SW480 (cell line): ENCODE data around the gene MAMSTR.
A peak's percentile ranks its signal among the peaks of the same experiment; 100 is the strongest.
"Not testable (repeated sequence)": the region's sequence is repeated elsewhere in the genome, so short reads cannot be mapped to it uniquely, and the experiment has no call there.

Source experiments
- DNase-seq: peaks from one replicate; pipeline ENCODE4 v3.0.0-alpha.2; 2016; ENCODE audit warnings: low spot score

The MAMSTR gene

DNA sequence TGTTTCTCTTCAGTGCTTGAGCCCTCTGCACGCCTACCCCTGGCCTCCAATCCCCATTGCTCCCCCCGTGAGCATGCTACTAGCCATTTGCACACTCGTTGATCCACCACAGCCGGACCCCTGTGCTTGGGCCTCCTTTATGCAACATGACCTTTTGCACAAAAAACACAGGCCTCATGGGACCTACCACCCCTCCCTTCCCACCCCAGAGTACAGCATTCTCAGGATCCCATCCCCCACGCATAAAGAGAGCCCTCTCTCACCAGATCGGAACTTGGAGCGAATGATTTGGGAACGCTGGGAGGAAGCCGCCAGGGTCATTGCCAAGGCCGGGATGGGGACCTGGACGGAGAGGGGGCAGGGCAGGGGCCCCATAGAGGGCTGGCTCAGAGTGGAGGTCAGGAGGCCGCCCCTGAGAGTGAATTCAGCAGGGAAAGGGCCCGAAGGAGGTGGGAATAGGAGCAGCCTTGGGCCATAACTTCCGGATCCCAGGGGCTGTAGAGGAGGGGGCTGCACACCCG, 754 bp downstream of the MAMSTR start:
- DNase-seq = no peak

DNA sequence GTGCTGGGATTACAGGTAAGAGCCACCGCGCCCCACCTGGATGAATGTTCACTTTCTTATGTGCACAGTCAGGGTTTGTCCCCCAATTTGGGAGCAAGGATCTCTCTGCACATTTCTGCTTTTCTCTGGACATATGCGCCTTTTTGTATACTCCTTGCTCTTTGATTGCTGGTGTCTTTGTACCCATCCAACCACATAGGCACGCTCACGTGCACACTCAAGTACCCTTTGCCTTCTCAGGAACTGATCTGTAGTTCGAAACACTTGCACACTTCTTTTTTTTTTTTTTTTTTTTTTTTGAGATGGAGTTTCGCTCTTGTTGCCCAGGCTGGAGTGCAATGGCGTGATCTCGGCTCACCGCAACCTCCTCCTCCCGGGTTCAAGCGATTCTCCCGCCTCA, 1.4 kb downstream of the MAMSTR start:
- not testable (repeated sequence) for DNase-seq

DNA sequence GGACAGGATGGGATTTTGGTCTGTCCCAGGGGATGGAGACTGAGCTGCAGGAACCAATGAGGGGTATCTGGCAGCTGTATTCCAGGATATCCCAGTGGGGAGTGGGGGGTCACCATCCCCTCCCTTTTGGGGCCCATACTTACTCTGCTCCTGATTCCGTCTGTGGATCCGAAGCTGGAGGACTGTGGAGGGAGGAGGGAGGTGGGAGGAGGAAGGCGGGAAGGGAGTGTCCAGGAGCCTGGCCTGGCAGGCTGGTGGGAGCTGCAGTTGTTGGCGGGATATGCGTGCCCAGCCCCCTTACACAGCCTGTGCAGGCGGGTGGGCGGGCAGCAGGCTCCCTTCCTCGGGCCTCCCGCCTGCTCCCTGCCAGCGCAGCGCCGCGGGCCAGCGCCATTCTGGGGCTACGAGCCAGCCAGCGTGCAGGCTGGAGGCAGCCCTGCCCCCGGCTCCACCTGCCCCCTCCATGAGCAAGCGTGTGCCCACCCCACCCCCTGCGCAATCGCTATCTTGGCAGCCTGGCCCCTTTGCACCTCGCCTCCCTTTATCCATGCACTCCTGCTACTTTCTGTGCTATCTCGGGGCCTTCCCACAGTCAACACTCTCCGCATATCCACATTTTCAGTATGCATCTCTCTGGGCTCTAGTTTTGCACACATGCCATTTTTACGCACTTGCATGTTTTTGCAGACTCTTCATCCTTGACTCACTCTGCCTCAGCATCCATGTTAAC, 2.8 kb downstream of the MAMSTR start:
- DNase-seq = no peak

DNA sequence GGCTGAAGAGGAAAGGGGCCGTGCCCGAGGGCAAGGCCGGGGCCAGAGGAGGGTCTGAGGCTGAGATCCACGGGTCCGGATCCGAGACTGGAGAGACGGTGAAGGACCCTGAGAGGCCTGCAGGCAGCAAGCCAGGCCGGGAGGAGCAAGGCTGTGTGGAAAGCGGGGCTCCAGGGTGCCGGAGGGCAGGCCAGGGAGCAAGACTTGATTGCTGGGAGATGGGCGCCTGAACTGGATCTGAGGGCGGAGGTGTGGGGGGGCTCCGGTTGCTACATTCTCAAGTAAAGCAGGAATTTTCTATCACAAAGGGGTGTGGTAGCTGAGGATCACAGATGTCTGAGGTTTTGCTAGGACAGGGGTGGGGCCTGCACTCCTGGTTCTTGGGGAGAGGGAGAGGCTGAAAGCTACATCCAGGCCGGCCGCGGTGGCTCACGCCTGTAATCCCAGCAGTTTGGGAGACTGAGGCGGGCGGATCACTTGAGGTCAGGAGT, 3.8 kb downstream of the MAMSTR start:
- DNase-seq = no peak

DNA sequence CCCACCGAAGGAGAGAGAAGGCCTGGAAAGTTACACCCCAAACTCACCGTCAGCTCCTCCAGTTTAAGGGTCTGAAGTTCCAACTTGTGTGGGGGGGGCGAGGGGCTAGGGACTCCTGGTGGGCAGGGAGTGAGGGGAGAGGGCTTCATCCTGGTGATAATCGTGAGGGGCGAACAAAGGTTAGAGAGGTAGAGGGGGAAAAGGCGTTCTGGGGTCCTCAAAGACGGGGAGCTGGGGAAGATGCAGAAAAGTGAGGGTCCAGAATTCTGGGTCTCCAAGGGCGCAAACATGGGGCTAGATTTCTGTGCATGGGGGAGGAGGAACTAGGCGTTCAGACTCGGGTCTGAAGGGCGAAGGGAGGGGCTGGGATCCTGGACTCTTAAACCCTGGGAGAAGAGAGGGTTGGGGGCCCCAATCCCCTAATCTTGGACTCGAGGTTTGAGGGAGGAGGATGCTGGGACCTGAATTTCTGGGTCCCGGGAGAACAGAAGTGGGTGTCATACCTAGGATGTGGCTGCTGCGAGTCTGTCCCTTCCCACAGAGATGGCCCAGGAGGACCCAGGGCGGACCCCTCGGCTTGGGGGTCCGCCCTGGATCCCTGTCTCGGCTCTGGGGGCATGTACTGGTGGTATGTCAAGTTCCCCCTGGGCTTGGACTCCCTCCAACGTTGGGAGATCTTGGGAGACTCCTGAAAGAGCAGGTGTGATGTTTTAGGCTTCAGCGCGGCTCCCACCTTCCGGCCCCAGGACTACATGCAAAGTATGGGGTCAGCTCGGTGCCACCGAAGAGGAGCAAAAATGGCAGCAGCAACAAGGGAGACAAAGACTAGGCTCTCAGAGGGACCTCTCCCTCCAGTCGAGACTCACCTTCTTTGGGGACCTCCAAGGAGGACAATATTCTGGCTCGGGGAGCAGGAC, 4.5 kb downstream of the MAMSTR start:
- no peak for DNase-seq

DNA sequence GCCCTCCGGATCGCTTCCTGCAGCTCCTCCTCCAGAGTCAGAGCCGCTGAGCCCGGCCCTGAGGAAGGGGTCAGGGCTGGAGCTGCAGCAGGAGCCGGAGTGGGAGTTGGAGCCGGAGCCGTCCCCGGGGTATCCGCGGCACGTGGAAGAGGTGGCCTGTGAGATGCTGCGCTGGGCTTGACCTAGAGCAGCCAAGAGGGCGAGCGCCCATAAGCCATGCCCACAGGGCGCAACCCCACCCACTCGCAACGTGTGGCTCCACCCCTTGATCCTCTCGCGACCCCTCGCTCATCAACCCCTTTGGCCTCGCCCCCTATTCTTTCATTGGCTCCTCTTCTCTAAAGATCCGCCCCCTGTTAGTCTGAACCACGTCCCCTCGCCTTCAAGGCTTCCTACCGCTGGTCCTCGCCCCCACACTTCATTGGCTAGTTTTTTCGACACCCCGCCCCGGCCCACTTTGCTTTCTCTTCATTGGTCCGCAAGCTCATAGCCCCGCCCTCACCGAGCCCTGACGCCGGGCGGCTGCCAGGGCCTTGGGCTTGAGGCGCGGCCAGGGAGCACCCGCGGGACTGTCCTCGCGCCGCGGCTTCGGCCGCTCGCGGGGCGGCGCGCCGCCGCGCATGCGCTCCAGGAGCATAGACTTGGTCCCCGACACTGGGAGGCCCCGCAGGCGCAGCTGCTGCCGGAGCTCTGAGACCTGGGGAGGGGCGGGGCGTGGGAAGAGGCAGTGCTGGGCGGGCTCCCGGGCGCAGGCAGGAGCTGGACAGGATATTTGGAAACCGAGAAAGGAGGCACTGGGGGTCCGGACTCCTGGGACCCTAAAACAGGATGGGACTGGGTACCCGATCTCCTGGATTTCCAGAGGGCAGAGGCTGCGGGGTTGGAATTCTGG, 5.4 kb downstream of the MAMSTR start:
- DNase-seq = peak; percentile 100

DNA sequence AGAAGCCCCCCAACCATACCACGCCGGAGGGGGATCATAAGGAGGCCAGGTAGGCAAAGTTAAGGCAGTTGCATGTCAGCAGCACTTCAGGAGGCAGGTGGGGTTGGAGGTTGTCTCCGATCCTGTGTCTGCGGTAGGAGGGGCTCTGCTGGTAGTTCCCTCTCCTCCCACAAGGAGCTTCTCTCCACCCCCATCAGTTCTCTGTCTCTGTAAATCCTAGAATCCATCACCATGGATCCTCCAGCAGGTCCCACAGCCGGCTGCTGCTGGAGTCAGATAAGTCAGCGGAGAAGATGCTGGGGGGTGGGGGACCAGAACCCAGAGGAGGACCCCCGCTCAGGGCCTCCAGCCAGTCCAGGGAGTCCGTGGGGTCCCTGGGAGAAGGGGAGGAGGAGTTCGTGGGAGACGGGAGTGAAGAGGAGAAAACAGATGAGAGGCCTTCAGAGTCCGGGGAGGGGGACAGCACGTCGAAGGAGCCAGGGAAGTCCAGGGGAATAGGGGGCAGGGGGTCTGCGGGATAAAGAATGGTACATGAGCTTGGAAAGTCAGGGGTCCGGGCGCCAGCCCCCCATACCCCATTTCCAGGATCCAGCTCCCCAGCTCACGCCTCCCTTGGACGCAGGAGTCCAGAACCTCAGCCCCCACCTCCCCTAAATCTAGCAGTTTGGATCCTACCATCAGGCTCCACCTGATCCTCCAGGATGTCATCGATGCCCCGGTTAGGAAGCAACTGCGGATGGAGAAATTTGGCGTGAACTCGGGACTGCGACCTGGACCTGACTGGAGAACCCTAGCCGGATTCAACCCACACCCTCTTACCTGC, 6.3 kb downstream of the MAMSTR start:
- DNase-seq = peak; percentile 44

DNA sequence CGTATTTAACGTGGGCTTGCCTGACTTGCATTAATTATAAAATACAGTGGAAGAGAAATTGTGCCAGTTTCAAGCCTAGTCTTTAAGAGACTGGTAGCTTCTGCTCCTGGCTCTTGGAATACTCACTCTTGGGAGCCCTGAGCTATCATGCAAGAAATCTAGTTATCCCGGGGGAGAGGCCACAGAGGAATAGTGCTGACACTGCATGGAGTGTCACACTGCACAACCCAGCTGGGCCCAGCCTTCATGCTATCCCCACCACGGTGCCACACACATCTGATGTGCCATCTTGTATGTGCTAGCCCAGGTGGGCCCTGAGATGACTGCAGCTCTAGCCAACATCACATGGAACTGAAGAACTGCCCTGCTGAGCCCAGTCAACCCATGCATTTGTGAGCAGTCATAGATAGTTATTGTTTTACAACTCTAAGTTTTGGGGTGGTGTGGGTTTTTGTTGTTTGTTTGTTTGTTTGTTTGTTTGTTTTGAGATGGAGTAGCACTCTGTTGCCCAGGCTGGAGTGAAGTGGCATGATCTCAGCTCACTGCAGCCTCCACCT, 8.3 kb downstream of the MAMSTR start:
- no peak for DNase-seq

DNA sequence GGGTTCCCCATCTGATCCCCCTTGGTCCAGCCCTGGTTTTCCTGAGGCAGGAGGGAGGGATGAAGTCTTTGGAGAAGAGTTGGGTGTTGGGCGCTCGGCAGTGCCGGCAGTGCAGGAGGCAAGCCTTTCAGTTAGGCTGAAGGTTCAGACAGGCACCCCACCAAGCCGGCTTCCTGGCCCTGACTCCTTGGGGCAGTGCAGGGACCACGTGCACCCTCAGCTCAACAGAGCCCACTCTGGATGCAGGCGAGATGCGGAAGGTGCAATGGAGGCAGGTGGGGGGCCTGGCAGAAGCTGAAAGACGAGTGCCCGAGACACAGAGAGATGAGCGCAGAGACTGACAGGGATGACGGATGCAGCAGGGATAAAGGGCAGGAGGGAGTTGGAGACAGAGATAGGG, 11.1 kb downstream of the MAMSTR start:
- no peak for DNase-seq

DNA sequence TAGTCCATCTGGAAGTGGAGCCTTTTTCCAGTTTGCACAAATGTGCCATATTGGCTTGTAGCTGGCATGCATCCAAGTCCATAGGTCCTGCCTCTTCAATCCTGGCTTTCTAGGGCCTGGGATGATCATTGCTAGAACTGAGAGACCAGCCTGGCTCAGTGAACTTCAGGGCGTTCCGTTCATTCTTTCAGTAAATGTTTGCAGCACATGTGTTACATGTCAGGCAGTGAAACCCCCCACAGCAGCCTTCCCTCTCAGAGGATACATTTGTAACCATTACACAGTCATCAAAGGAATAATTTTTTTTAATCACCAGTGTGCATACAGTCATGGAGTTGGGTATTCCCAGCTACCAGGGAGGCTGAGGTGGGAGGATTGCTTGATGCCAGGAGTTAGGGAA, 14.1 kb downstream of the MAMSTR start:
- no peak for DNase-seq

DNA sequence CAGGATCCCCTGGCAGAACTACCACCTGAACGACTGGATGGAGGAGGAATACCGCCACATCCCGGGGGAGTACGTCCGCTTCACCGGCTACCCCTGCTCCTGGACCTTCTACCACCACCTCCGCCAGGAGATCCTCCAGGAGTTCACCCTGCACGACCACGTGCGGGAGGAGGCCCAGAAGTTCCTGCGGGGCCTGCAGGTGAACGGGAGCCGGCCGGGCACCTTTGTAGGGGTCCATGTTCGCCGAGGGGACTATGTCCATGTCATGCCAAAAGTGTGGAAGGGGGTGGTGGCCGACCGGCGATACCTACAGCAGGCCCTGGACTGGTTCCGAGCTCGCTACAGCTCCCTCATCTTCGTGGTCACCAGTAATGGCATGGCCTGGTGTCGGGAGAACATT, 16.2 kb downstream of the MAMSTR start:
- no peak for DNase-seq

DNA sequence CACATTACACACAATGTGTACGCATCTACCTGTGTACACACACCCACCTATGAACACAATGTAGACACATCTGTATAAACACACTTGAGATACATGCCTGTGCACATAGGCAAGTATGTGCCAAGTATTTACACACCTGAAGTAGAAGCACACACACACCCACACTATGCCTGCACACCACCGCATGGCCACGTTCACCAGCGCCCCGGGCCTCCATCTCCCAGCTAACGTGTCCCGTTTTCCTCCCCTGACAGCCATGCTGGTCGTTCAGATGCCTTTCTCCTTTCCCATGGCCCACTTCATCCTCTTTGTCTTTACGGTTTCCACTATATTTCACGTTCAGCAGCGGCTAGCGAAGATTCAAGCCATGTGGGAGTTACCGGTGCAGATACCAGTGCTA, 16.8 kb downstream of the MAMSTR start:
- DNase-seq = no peak

DNA sequence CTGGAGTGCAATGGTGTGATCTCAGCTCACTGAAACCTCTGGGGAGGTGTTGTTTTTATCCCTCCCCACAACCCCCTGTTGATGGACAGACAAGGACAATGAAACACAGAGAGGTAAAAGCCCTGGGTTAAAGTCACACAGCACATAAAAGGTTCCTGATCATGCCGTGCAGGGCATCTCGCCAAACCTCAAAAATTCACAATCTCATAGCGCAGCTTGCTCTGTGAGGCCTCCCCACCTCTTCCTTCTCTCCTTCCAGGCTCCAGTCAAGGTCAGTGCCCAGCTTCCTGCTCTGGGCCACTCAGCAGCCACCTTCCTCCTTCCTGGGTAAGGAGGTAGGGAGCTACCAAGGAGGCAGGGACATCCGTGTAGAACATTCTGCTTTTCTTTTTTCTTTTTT, 21.5 kb downstream of the MAMSTR start:
- DNase-seq = peak; percentile 44

DNA sequence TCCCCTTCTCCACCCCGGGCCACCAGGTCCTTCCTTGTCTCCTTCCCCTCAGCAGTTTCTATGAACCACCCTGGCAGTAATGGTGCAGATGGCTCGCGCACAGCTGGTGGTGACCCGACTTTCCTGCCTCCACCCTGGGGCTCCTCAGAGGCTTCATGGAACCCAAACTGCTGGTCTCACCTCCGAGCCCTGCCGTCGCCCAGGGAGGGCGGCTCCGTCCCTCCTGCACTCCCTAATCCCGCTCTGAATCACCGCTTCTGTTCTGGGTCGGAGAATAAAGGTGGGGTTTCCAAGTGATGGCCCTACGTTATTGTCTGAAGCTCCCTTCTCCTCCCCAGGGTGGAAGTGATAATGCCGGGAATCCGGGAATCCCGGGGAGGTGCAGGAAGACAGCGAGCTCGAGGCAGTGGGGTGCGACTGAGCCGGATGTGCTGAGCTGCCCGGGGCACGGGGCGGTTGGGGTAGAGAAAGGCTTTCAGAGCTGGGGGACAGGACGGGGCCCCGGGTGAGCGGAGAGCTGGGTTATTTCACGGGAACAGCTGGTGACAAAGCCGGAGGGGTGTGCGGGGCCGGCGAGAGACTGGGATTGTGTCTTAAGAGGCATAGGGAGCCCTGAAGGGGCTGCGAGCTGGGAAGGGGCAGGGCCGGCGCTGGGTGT, 23.0 kb downstream of the MAMSTR start:
- DNase-seq = no peak

DNA sequence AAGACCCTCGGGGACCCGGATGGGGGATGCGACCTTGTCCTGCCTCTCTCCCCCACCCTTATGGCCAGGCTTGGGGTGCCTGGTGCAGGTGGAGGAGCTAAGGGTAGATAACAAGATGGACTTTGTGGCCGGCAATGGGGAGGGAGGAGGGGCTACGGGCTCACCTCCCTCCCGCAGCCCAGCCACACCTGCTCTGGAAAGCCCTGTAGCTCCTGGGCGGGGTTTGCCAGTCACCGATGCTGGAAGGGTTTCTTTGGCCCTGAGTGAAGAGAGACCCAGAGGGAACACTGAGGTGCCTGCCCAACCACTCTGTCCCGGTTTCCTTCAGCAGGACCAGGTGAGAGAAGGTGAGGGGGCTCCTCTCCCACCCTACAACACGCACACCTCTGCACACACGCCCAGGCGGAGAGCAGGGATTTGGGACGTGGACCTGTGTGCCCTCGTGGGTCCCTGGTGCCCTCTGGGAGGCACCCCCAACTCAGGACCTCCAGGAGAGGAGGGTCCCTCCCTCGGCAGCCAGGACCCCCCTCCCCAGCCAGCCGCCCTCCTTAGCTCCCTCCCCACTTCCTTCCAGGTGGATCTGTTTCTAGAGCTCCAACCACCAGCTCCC, 23.7 kb downstream of the MAMSTR start, which contains the start of gene FUT2:
TSS of gene FUT2 (plus strand) at position 229 of the 610 bp plus-strand sequence. CDS start 6,986 bp downstream, outside the sequence.
- DNase-seq = peak; percentile 71

DNA sequence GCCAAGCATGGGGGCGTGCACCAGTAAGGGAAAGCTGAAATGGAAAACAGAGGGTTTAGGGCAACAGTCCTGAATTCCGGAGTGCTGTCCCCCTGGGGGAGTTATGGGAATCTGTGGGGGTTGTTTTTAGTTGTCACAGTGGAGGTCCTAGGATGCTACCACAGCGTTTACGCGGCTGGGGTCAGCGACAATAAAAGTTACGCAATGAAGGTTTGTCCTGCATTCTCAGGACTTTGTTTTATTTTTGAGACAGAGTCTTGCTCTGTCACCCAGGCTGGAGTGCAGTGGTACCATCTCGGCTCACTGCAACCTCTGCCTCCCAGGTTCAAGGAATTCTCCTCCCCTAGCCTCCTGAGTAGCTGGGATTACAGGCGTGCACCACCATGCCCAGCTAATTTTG, 25.9 kb downstream of the MAMSTR start:
- not testable (repeated sequence) for DNase-seq

DNA sequence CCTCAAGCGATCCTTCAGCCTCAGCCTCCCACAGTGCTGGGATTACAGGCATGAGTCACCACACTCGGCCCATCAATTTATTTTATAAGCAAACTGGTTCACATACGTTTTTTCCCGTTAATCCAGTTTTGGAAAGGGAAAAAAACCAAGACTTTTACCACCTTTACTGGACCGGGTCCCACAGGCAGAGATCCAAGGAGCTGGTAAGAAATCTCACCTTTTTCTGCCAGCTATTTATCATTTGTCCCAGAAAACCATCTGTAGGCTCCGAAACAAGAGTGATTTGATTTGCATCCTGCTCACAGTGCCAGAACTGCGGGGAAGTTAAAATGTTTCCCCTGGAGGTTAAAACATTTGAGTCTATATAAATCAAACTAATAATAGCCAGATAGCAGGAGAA, 30.1 kb downstream of the MAMSTR start:
- DNase-seq = no peak

DNA sequence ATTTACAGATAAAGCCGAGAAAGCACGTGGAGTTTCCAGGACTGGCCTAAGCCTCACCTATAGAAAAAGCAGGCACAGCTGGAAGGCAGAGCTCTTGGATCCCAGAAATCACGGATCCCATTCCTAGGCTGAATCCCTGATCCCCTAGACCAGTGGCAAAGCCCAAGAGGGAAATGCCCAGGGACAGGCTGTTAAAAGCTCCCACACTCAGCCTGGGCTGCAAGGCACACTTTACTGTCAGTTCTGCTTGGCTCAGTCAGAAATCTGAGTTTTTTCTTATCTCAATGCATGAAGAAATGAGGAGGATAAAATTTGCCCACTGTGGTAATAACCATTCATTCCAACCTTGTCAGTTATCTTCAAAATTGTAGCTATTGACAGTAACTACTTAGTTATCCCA, 31.7 kb downstream of the MAMSTR start:
- DNase-seq = no peak

DNA sequence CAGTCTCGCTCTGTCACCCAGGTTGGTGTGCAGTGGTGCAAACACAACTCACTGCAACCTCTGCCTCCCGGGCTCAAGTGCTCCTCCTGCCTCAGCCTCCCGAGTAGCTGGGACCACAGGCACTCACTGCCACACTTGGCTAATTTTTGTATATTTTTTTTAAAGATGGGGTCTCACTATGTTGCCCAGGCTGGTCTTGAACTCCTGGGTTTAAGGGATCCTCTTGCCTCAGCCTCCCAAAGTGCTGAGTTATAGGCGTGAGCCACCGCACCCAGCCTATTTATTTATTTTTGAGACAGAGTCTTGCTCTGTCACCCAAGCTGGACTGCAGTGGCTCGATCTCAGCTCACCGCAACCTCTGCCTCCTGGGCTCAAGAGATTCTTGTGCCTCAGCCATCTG, 32.9 kb downstream of the MAMSTR start:
- DNase-seq = not testable (repeated sequence)

DNA sequence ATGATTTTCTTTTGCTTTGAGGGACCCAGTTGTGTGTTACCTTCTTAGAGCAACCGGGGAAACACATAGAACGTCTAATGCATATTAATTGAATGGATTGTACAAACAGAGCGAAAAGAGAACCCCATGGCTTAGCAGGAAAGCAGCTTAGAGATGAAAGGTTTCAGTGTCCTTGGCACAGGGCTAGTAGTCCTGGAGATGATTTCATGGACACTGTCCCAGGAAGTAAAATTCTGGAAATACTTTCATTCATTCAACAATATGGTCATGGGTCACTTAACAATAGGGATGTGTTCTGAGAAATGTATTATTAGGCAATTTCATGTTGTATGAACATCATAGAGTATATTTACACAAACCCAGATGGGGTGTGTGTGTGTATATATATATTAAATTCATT, 33.4 kb downstream of the MAMSTR start:
- no peak for DNase-seq
